Thoracic aorta (tissue), 2 donors: ENCODE measurements around the gene ZNF529. TPM values are rescaled to one million over a fixed set of nuclear protein-coding genes. Genes with fewer than 3 reads are reported as not detected.
A peak's percentile ranks its signal among the peaks of the same experiment; 100 is the strongest.

Experiments used
- ATAC-seq: fragments of 150-250 bp; one replicate; pipeline ENCODE4 v1.8.0; 2017; ENCODE audit warnings: low read depth; ENCODE audit not compliant: insufficient number of reproducible peaks, low FRiP score
- DNase-seq: peaks from one replicate; pipeline ENCODE4 v3.0.0-alpha.2; 2020; ENCODE audit warnings: low spot score
- H3K27ac ChIP-seq, 2 donors: fragments of 200-600 bp; sonication (generic); 1 replicate in 1 of 2; 2 replicates in 1 of 2; pipeline ENCODE4 v1.5.1; 2016; ENCODE audit warnings: mild to moderate bottlenecking in 2 of 2, moderate library complexity in 2 of 2
- H3K27me3 ChIP-seq: fragments of 200-600 bp; sonication (generic); replicated peaks from 2 replicates; pipeline ENCODE4 v1.6.0; 2016; ENCODE audit warnings: mild to moderate bottlenecking; ENCODE audit not compliant: insufficient read depth
- H3K36me3 ChIP-seq: fragments of 200-600 bp; sonication (generic); one replicate; pipeline ENCODE4 v1.5.1; 2016
- H3K4me1 ChIP-seq, 2 donors: fragments of 200-600 bp; sonication (generic); 1 replicate in 1 of 2; 2 replicates in 1 of 2; pipeline versions ENCODE4 v1.5.1 to v1.6.0; 2016; ENCODE audit warnings: low read depth in 2 of 2, mild to moderate bottlenecking in 1 of 2; ENCODE audit not compliant: control insufficient read depth in 1 of 2
- H3K4me3 ChIP-seq: fragments of 200-600 bp; sonication (generic); 2 replicates; pipeline ENCODE4 v1.5.1; 2016; ENCODE audit warnings: mild to moderate bottlenecking
- H3K9me3 ChIP-seq: fragments of 200-600 bp; sonication (generic); 2 replicates; pipeline ENCODE4 v1.5.1; 2016
- total RNA-seq, 2 donors: library from RNA; depleted of rRNA; stranded (reverse); fragments of >200 nt; gene quantifications; one replicate each; pipeline versions ENCODE4 v1.1.0 to v1.2.3, GENCODE V29; 2016
- TF ChIP-seq, protein P1 (sequence below): fragments of 200-600 bp; sonication (generic); IDR thresholded peaks from one replicate; pipeline ENCODE4 v1.5.1; 2019; ENCODE audit warnings: antibody characterized with exemption

The ZNF529 gene
- total RNA-seq, 2 donors from 2014 or later = 10.3 to 18.1 TPM

DNA sequence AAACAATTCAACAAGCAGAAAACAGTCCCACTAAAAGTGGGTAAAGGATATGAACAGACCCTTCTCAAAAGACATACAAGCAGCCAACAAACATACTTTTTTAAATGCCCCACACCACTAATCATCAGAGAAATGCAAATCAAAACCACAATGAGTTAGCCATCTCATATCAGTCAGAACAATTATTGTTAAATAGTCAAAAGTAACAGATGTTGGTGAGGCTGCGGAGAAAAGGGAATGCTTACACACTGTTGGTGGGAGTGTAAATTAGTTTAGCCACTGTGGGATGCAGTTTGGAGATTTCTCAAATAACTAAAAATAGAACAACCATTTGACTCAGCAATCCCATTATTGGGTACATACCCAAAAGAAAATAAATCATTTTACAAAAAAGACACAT is 8.7 kb downstream of the ZNF529 start:
- Histone ChIP-seq H3K4me3 (no peak overlapping the region), H3K27me3 (no peaks in the 10 kb centered on the region), H3K36me3 (peaks cover 56% of the 10 kb centered on the region), H3K9me3 (peaks cover 86% of the 10 kb centered on the region), H3K27ac (no peak overlapping the region), H3K4me1 (no peaks in the 10 kb centered on the region)
- ATAC-seq (no peak), DNase-seq (no peak)
- TF ChIP-seq, protein P1, sequence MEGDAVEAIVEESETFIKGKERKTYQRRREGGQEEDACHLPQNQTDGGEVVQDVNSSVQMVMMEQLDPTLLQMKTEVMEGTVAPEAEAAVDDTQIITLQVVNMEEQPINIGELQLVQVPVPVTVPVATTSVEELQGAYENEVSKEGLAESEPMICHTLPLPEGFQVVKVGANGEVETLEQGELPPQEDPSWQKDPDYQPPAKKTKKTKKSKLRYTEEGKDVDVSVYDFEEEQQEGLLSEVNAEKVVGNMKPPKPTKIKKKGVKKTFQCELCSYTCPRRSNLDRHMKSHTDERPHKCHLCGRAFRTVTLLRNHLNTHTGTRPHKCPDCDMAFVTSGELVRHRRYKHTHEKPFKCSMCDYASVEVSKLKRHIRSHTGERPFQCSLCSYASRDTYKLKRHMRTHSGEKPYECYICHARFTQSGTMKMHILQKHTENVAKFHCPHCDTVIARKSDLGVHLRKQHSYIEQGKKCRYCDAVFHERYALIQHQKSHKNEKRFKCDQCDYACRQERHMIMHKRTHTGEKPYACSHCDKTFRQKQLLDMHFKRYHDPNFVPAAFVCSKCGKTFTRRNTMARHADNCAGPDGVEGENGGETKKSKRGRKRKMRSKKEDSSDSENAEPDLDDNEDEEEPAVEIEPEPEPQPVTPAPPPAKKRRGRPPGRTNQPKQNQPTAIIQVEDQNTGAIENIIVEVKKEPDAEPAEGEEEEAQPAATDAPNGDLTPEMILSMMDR = no peak

DNA sequence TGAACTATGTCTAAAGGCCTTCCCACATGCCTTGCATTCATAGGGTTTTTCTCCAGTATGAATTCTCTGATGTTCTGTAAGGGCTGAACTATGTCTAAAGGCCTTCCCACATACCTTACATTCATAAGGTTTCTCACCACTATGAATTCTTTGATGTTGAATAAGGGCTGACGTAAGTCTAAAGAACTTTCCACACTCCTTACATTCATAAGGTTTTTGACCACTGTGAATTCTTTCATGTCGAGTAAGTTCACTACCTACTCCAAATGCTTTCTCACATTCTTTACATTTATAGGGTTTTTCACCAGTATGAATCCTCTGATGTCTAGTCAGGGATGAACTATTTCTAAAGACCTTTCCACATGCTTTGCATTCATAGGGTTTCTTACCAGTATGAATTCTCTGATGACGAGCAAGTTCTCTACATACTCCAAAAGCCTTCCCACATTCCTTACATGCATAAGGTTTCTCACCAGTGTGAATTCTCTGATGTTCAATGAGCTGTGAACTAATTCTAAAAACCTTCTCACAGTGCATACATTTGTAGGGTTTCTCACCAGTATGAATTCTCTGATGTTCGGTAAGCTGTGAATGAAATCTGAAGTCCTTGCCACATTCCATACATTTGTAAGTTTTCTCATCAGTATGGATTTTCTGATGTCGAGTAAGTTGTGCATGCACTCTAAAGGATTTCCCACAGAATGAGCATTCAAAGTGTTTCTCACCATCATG is 25.9 kb downstream of the ZNF529 start:
- H3K9me3 ChIP-seq = peaks cover 97% of the 10 kb centered on the region
- TF ChIP-seq, protein P1 = no peak
- H3K36me3 ChIP-seq = peaks cover 70% of the 10 kb centered on the region
- H3K4me1 ChIP-seq = no peaks in the 10 kb centered on the region
- DNase-seq (no peak), ATAC-seq (no peak)
- no peak overlapping the region for H3K27ac ChIP-seq
- H3K27me3 ChIP-seq = no peaks in the 10 kb centered on the region
- H3K4me3 ChIP-seq = no peak overlapping the region

DNA sequence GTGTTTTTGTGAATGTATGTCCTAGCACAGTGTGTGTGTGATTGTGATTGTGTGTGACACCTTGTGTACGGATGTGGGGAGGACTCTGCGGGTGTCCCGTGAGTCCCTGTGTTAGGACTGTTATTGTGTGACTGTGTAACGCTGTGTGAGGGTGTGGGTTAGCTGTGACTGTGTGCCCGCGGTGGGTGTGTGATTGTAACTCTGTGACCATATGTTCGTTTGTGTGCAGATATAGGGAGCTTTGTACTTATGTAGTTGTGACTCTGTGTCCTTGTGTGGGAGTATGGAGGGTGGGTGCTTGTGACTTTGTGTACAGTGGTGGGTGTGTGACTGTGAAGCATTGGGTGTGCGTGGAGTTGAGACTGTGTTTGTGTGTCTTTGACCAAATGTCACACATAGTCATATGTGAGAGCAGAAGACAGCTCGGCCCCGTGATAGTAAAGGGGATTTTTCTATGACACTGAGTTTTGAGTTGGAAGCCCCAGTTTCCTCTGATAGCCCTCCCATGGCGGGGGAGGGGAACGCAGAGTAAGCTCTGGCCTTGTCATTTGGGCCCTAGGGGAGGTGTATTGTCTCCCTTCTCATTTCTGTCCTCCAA is 44.1 kb downstream of the ZNF529 start:
- Histone ChIP-seq H3K36me3 (peaks cover 8% of the 10 kb centered on the region), H3K27me3 (no peaks in the 10 kb centered on the region), H3K4me3 (peak overlapping the region; percentile 83), H3K9me3 (peaks cover 34% of the 10 kb centered on the region), H3K4me1 (peaks cover 11 to 16% of the 10 kb centered on the region in 2 donors), H3K27ac (peak overlapping the region; percentile 79 to 83)
- TF ChIP-seq, protein P1 = no peak
- ATAC-seq (peak; percentile 26), DNase-seq (no peak)

DNA sequence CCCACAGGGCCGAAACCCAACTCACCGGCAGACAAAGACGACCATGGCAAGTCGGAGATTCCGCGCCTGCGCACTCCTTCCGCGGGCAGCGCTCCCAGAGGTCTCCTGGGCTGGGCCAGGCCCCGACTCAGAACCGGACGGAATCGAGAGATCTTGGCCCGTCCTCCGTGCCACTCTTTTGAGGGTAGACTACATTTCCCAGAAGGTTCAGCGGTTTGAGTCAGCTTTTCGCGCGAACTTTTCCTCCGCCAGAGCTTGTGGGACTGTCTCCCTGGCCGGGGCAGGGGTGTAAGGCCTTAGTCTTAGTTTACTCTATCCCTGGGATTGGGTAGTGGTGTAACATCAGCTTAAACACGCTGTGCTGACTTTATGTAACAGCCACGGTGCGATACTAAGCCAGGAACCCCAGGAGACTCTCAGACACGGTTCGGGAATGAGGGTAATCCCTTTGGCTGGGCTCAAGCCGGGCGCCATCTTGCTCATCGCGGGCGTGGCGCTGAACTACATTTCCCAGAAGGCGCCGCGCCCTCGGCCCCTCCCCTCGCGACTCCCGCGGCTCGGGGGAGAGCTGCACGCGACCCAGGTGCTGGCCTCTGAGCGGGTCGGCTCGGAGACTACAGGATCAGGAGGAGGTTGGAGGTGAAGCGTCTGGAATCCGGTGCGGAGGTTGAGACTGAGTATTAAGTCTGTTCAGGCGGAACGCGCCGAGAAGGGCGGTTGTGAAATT is 44.7 kb downstream of the ZNF529 start, which contains the start of gene ZNF260:
TSS of gene ZNF260 (minus strand) at position 78 of the 727 bp plus-strand sequence. CDS start 13,033 bp downstream, outside the sequence.
- Histone ChIP-seq H3K4me1 (peaks cover 11 to 16% of the 10 kb centered on the region in 2 donors), H3K4me3 (peak within 1 kb of the TSS; percentile 83), H3K27me3 (no peaks in the 10 kb centered on the region), H3K36me3 (peaks cover 12% of the 10 kb centered on the region), H3K9me3 (peaks cover 34% of the 10 kb centered on the region), H3K27ac (peak within 1 kb of the TSS; percentile 79 to 83)
- ATAC-seq (peak; percentile 99), DNase-seq (peak; percentile 88)
- TF ChIP-seq, protein P1 = no peak

DNA sequence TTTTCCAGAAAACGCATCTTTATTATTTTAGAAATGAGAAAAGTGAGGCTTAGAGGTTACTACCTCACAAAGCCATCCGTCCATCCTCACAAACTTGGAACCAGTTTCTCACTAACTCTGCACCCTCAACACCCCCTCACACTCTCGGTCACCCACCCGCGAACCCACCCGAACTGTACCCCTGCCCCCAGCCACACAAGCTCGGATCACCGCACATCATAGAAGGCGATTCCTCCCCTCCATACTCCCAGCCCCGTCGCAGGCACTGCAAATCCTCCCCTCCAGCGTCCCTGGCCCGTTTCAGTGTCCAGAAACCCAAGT is 45.3 kb downstream of the ZNF529 start:
- TF ChIP-seq, protein P1 = no peak
- H3K4me3 ChIP-seq = peak overlapping the region; percentile 83
- peaks cover 16% of the 10 kb centered on the region for H3K36me3 ChIP-seq
- H3K4me1 ChIP-seq = peaks cover 11 to 16% of the 10 kb centered on the region in 2 donors
- no peak for ATAC-seq
- H3K9me3 ChIP-seq = peaks cover 35% of the 10 kb centered on the region
- H3K27ac ChIP-seq = peak overlapping the region; percentile 79 to 83
- no peaks in the 10 kb centered on the region for H3K27me3 ChIP-seq
- no peak for DNase-seq
